HG03439 (cell line): Measurements from ENCODE around the gene NNMT.

Source experiments
- ATAC-seq: cut with Tn5 transposase; IDR thresholded peaks from one replicate; pipeline ENCODE4 v1.9.1; 2021; ENCODE audit warnings: mild to moderate bottlenecking, moderate library complexity; ENCODE audit not compliant: unreplicated experiment

The NNMT gene

GRCh38 chr11:114295676-114296604, at the start of gene NNMT:
Gene NNMT (plus strand): TSS chr11:114296399. CDS start chr11:114296557, 158 bp downstream.
- no peak for ATAC-seq

- ATAC-seq = no peak
These were observed 49.0 kb upstream of the NNMT start for GRCh38 chr11:114247070-114247789.

GRCh38 chr11:114250180-114250579, 46.0 kb upstream of the NNMT start:
- ATAC-seq = no peak

- ATAC-seq = no peak
These were observed 45.0 kb upstream of the NNMT start for GRCh38 chr11:114250993-114251814.

GRCh38 chr11:114251815-114252337, 44.3 kb upstream of the NNMT start:
- ATAC-seq = no peak

GRCh38 chr11:114252767-114253166, 43.4 kb upstream of the NNMT start:
- ATAC-seq = no peak

GRCh38 chr11:114253771-114254170, 42.4 kb upstream of the NNMT start:
- no peak for ATAC-seq

- ATAC-seq = no peak
These were observed 41.5 kb upstream of the NNMT start for GRCh38 chr11:114254571-114255146.

GRCh38 chr11:114255289-114255688, 40.9 kb upstream of the NNMT start:
- ATAC-seq = no peak

GRCh38 chr11:114256176-114256966, 39.8 kb upstream of the NNMT start:
- no peak for ATAC-seq

GRCh38 chr11:114256967-114257286, 39.3 kb upstream of the NNMT start:
- no peak for ATAC-seq

- ATAC-seq = no peak
These were observed 38.3 kb upstream of the NNMT start for GRCh38 chr11:114257621-114258558.

GRCh38 chr11:114258696-114259095, 37.5 kb upstream of the NNMT start:
- ATAC-seq = no peak

- no peak for ATAC-seq
These were observed 37.1 kb upstream of the NNMT start for GRCh38 chr11:114259124-114259526.

- ATAC-seq = no peak
These were observed 36.6 kb upstream of the NNMT start for GRCh38 chr11:114259551-114259983.

GRCh38 chr11:114260077-114260476, 36.1 kb upstream of the NNMT start:
- ATAC-seq = no peak

- ATAC-seq = no peak
These were observed 35.7 kb upstream of the NNMT start for GRCh38 chr11:114260483-114260882.

GRCh38 chr11:114261791-114262190, 34.4 kb upstream of the NNMT start:
- no peak for ATAC-seq
